Liver (tissue), 9 donors: Measurements from ENCODE around the gene PRKACG. TPM values are rescaled to one million over a fixed set of nuclear protein-coding genes. Genes with fewer than 3 reads are reported as not detected.

Experiments used
- DNase-seq: peaks from one replicate; pipeline ENCODE4 v3.0.0-alpha.2; 2017; ENCODE audit warnings: low spot score
- H3K27ac ChIP-seq, 2 donors: one replicate each; pipeline ENCODE4 v1.7.0; 2013; ENCODE audit warnings: inconsistent platforms in 2 of 2, low read length in 2 of 2, control low read depth in 1 of 2, low read depth in 1 of 2, mild to moderate bottlenecking in 1 of 2
- H3K27me3 ChIP-seq, 4 donors: one replicate each; pipeline versions ENCODE4 v1.6.1 to v1.7.0; 2013; ENCODE audit warnings: low read length in 3 of 4, inconsistent platforms in 1 of 4, mild to moderate bottlenecking in 1 of 4, moderate library complexity in 1 of 4; ENCODE audit not compliant: control insufficient read depth in 4 of 4, insufficient read depth in 4 of 4
- H3K36me3 ChIP-seq, 4 donors: one replicate each; pipeline versions ENCODE4 v1.6.1 to v1.7.0; 2013; ENCODE audit warnings: low read length in 3 of 4, mild to moderate bottlenecking in 3 of 4, low read depth in 1 of 4, moderate library complexity in 1 of 4; ENCODE audit not compliant: control insufficient read depth in 4 of 4, insufficient read depth in 3 of 4
- H3K4me1 ChIP-seq, 4 donors: one replicate each; pipeline versions ENCODE4 v1.6.1 to v1.7.0; 2013; ENCODE audit warnings: low read length in 3 of 4, mild to moderate bottlenecking in 3 of 4, moderate library complexity in 1 of 4; ENCODE audit not compliant: control insufficient read depth in 4 of 4, insufficient read depth in 4 of 4
- H3K4me3 ChIP-seq, 3 donors: one replicate each; pipeline versions ENCODE4 v1.6.1 to v1.7.0; 2013; ENCODE audit warnings: low read length in 3 of 3, control low read depth in 1 of 3, low read depth in 1 of 3, mild to moderate bottlenecking in 1 of 3
- H3K9ac ChIP-seq, 2 donors: one replicate each; pipeline ENCODE4 v1.7.0; 2013; ENCODE audit warnings: low read length in 2 of 2, mild to moderate bottlenecking in 2 of 2, moderate library complexity in 2 of 2, control low read depth in 1 of 2, low read depth in 1 of 2
- H3K9me3 ChIP-seq, 4 donors: one replicate each; pipeline versions ENCODE4 v1.6.1 to v1.7.0; 2013; ENCODE audit warnings: low read length in 3 of 4; ENCODE audit not compliant: control insufficient read depth in 4 of 4
- ATF3 ChIP-seq: IDR thresholded peaks from 2 replicates; pipeline ENCODE4 v1.6.1; 2016; ENCODE audit warnings: antibody characterized with exemption
- EGR1 ChIP-seq, 2 donors: IDR thresholded peaks; 2 replicates each; pipeline ENCODE4 v1.6.1; 2016 to 2018; ENCODE audit warnings: antibody characterized with exemption in 2 of 2, low read depth in 2 of 2
- FOXA1 ChIP-seq: IDR thresholded peaks from 2 replicates; pipeline ENCODE4 v1.6.1; 2016; ENCODE audit warnings: antibody characterized with exemption
- FOXA2 ChIP-seq: IDR thresholded peaks from 2 replicates; pipeline ENCODE4 v1.6.1; 2016; ENCODE audit warnings: antibody characterized with exemption
- GABPA ChIP-seq, 2 donors: IDR thresholded peaks in 1 of 2; conservative IDR thresholded peaks in 1 of 2; 2 replicates each; pipeline ENCODE4 v1.6.1; 2016; ENCODE audit warnings: antibody characterized with exemption in 2 of 2, mild to moderate bottlenecking in 1 of 2, moderate library complexity in 1 of 2
- HNF4A ChIP-seq, 2 donors: conservative IDR thresholded peaks; 2 replicates each; pipeline ENCODE4 v1.6.1; 2016; ENCODE audit warnings: antibody characterized with exemption in 2 of 2, mild to moderate bottlenecking in 2 of 2
- HNF4G ChIP-seq: IDR thresholded peaks from 2 replicates; pipeline ENCODE4 v1.6.1; 2016; ENCODE audit warnings: antibody characterized with exemption
- JUND ChIP-seq, 2 donors: IDR thresholded peaks; 2 replicates each; pipeline ENCODE4 v1.6.1; 2016; ENCODE audit warnings: antibody characterized with exemption in 2 of 2
- NR2F2 ChIP-seq: IDR thresholded peaks from 2 replicates; pipeline ENCODE4 v1.6.1; 2016; ENCODE audit warnings: antibody characterized with exemption
- RAD21 ChIP-seq, 2 donors: IDR thresholded peaks; 2 replicates each; pipeline ENCODE4 v1.6.1; 2016; ENCODE audit warnings: antibody characterized with exemption in 2 of 2, mild to moderate bottlenecking in 2 of 2
- RXRA ChIP-seq, 2 donors: IDR thresholded peaks; 2 replicates each; pipeline ENCODE4 v1.6.1; 2017 to 2018; ENCODE audit warnings: antibody characterized with exemption in 2 of 2, mild to moderate bottlenecking in 1 of 2
- TAF1 ChIP-seq: conservative IDR thresholded peaks from 2 replicates; pipeline ENCODE4 v1.6.1; 2016; ENCODE audit warnings: antibody characterized with exemption, mild to moderate bottlenecking
- YY1 ChIP-seq: IDR thresholded peaks from 2 replicates; pipeline ENCODE4 v1.6.1; 2016; ENCODE audit warnings: antibody characterized with exemption, mild to moderate bottlenecking
- ZBTB33 ChIP-seq: IDR thresholded peaks from 2 replicates; pipeline ENCODE4 v1.6.1; 2016; ENCODE audit warnings: antibody characterized with exemption
- WGBS: extraction: QIAGEN DNeasy Blood & Tissue Kit; methylation state at CpG from one replicate; pipeline ENCODE4 v1.1.7; 2013; 5-methylcytosine and 5-hydroxymethylcytosine counted together
- polyA plus RNA-seq, 2 donors: library from polyadenylated mRNA; stranded (reverse) in 1 of 2; unstranded in 1 of 2; fragments of 200-250 nt in 1 of 2; fragments of >200 nt in 1 of 2; fragmentation: Nextera tagmentation in 1 of 2; extraction: Ambion mirVana in 1 of 2; gene quantifications; one replicate each; pipeline versions ENCODE4 v1.2.1 to v1.2.3, GENCODE V29; 2013 to 2015
- total RNA-seq, 2 donors: library from RNA; depleted of rRNA; stranded (reverse); fragments of >200 nt; gene quantifications; one replicate each; pipeline ENCODE4 v1.2.3, GENCODE V29; 2014
- TF ChIP-seq, protein P1 (sequence below): IDR thresholded peaks from 2 replicates; pipeline ENCODE4 v1.6.1; 2016; ENCODE audit warnings: antibody characterized with exemption, mild to moderate bottlenecking
- TF ChIP-seq, protein P2 (sequence below): IDR thresholded peaks from 2 replicates; pipeline ENCODE4 v1.6.1; 2016; ENCODE audit warnings: antibody characterized with exemption
- TF ChIP-seq, protein P3 (sequence below): fragments of 150-350 bp; IDR thresholded peaks from 2 replicates; pipeline ENCODE4 v1.5.1; 2017; ENCODE audit warnings: improper control_type of control experiment, low read depth, low read length; ENCODE audit not compliant: missing input control
- donor health status: healthy.
- donor health status: healthy.
- donor health status: healthy.
- donor health status: healthy.
- donor health status: healthy.

The PRKACG gene
- total and polyA plus RNA-seq, 4 donors, result not detected

DNA sequence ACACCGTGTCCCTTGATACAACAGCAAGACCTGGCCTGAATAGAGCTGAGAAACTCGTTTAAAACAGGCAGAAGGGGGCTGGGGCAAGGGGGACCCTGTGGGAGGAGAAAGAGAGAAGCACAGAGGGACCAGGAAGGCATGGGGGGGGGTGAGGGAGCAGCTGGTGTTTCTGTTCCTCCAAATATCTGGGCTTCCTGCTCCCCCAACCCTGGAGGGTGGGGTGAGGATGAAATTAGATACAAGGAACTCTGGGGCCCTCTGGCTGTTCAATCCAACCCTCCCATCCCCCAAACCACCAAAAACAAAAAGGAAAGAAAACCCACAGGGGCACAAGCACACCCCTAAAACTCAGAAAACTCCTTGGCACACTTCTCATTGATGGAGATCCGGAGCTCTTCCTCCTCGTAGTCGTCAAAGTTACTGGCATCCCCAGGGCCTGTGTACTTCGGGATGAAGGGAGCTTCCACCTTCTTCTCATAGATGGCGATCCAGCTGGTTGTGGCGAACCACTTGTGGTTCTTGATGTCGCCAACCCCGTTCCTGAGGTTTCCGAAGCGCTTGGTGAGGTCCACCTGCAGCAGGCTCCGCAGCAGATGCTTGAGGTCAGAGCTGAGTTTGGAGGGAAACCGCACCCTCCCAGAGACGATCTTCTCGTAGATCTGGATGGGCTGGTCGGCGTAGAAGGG is 1.1 kb downstream of the PRKACG start:
- H3K4me3 ChIP-seq, result no peak overlapping the region
- no peaks in the 10 kb centered on the region for H3K27me3 ChIP-seq
- no peaks in the 10 kb centered on the region for H3K36me3 ChIP-seq
- no peaks in the 10 kb centered on the region for H3K9me3 ChIP-seq
- 76% methylated on average over 18 of the region's 18 CpGs for WGBS
- no peak overlapping the region for H3K27ac ChIP-seq
- TF ChIP-seq FOXA1 (no peak), ATF3 (no peak), TAF1 (no peak), ZBTB33 (no peak), RAD21 (IDR thresholded peaks at IDR 0.05) (no peak), NR2F2 (no peak), GABPA (IDR thresholded peaks at IDR 0.05 in 1 of 2, conservative IDR thresholded peaks at IDR 0.05 in 1 of 2) (no peak), YY1 (no peak), RXRA (IDR thresholded peaks at IDR 0.05) (no peak), HNF4G (no peak), HNF4A (conservative IDR thresholded peaks at IDR 0.05) (no peak), EGR1 (IDR thresholded peaks at IDR 0.05; ENCODE audit: low read depth in 2 of 2) (no peak), JUND (IDR thresholded peaks at IDR 0.05) (no peak), FOXA2 (no peak)
- TF ChIP-seq, protein P1, sequence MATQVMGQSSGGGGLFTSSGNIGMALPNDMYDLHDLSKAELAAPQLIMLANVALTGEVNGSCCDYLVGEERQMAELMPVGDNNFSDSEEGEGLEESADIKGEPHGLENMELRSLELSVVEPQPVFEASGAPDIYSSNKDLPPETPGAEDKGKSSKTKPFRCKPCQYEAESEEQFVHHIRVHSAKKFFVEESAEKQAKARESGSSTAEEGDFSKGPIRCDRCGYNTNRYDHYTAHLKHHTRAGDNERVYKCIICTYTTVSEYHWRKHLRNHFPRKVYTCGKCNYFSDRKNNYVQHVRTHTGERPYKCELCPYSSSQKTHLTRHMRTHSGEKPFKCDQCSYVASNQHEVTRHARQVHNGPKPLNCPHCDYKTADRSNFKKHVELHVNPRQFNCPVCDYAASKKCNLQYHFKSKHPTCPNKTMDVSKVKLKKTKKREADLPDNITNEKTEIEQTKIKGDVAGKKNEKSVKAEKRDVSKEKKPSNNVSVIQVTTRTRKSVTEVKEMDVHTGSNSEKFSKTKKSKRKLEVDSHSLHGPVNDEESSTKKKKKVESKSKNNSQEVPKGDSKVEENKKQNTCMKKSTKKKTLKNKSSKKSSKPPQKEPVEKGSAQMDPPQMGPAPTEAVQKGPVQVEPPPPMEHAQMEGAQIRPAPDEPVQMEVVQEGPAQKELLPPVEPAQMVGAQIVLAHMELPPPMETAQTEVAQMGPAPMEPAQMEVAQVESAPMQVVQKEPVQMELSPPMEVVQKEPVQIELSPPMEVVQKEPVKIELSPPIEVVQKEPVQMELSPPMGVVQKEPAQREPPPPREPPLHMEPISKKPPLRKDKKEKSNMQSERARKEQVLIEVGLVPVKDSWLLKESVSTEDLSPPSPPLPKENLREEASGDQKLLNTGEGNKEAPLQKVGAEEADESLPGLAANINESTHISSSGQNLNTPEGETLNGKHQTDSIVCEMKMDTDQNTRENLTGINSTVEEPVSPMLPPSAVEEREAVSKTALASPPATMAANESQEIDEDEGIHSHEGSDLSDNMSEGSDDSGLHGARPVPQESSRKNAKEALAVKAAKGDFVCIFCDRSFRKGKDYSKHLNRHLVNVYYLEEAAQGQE, result no peak
- TF ChIP-seq, protein P2, sequence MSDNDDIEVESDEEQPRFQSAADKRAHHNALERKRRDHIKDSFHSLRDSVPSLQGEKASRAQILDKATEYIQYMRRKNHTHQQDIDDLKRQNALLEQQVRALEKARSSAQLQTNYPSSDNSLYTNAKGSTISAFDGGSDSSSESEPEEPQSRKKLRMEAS, result no peak
- TF ChIP-seq, protein P3, sequence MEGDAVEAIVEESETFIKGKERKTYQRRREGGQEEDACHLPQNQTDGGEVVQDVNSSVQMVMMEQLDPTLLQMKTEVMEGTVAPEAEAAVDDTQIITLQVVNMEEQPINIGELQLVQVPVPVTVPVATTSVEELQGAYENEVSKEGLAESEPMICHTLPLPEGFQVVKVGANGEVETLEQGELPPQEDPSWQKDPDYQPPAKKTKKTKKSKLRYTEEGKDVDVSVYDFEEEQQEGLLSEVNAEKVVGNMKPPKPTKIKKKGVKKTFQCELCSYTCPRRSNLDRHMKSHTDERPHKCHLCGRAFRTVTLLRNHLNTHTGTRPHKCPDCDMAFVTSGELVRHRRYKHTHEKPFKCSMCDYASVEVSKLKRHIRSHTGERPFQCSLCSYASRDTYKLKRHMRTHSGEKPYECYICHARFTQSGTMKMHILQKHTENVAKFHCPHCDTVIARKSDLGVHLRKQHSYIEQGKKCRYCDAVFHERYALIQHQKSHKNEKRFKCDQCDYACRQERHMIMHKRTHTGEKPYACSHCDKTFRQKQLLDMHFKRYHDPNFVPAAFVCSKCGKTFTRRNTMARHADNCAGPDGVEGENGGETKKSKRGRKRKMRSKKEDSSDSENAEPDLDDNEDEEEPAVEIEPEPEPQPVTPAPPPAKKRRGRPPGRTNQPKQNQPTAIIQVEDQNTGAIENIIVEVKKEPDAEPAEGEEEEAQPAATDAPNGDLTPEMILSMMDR, result no peak
- DNase-seq, result no peak
- H3K9ac ChIP-seq, result no peak overlapping the region
- H3K4me1 ChIP-seq, result peaks cover 0 to 3% (median 0%) of the 10 kb centered on the region in 4 donors
